Endodermal cell (in vitro differentiated cells): ENCODE results near the gene PLCB1. TPM values are rescaled to one million over a fixed set of nuclear protein-coding genes. Genes with fewer than 3 reads are reported as not detected.

ENCODE experiments used
- DNase-seq: peaks from one replicate; pipeline ENCODE4 v3.0.0-alpha.2; 2017
- H3K27ac ChIP-seq: 2 replicates; pipeline ENCODE4 v1.5.1; 2013; ENCODE audit warnings: mild to moderate bottlenecking, low read depth, low read length, moderate library complexity
- H3K27me3 ChIP-seq: 2 replicates; pipeline ENCODE4 v1.6.1; 2013; ENCODE audit warnings: mild to moderate bottlenecking, low read length, moderate library complexity; ENCODE audit not compliant: insufficient read depth, control insufficient read depth, poor library complexity, severe bottlenecking
- H3K36me3 ChIP-seq: 2 replicates; pipeline ENCODE4 v1.7.0; 2013; ENCODE audit warnings: mild to moderate bottlenecking, low read length, moderate library complexity; ENCODE audit not compliant: control insufficient read depth, insufficient read depth
- H3K4me1 ChIP-seq: one replicate; pipeline ENCODE4 v1.7.0; 2013; ENCODE audit warnings: low read length; ENCODE audit not compliant: control insufficient read depth, insufficient read depth
- H3K4me3 ChIP-seq: 2 replicates; pipeline ENCODE4 v1.5.1; 2013; ENCODE audit warnings: mild to moderate bottlenecking, low read length, moderate library complexity
- H3K9ac ChIP-seq: 2 replicates; pipeline ENCODE4 v1.6.1; 2013; ENCODE audit warnings: mild to moderate bottlenecking, low read length, moderate library complexity; ENCODE audit not compliant: poor library complexity, severe bottlenecking; ENCODE audit errors: extremely low read depth
- H3K9me3 ChIP-seq: 2 replicates; pipeline ENCODE4 v1.6.1; 2013; ENCODE audit warnings: mild to moderate bottlenecking, low read length, moderate library complexity; ENCODE audit not compliant: control insufficient read depth
- H3K27ac Mint-ChIP-seq: 2 replicates; pipeline ENCODE4 v1.8.0; 2020; ENCODE audit warnings: mixed read lengths
- H3K27me3 Mint-ChIP-seq: 2 replicates; pipeline ENCODE4 v1.8.0; 2021; ENCODE audit warnings: mild to moderate bottlenecking, mixed read lengths; ENCODE audit not compliant: insufficient read depth
- H3K36me3 Mint-ChIP-seq: 2 replicates; pipeline ENCODE4 v1.8.0; 2020; ENCODE audit warnings: low read depth, mixed read lengths
- H3K4me1 Mint-ChIP-seq: 2 replicates; pipeline ENCODE4 v1.8.0; 2020; ENCODE audit warnings: mixed read lengths
- H3K4me3 Mint-ChIP-seq: 2 replicates; pipeline ENCODE4 v1.8.0; 2020; ENCODE audit warnings: mild to moderate bottlenecking, moderate library complexity, mixed read lengths
- H3K9me3 Mint-ChIP-seq: 2 replicates; pipeline ENCODE4 v1.8.0; 2020; ENCODE audit warnings: mild to moderate bottlenecking, mixed read lengths
- WGBS, 2 experiments: methylation state at CpG; one replicate each; pipeline versions ENCODE4 v1.1.5 to v1.1.7; 2013; ENCODE audit warnings: missing lambda C conversion rate in 2 of 2, mixed read lengths in 1 of 2; ENCODE audit not compliant: insufficient coverage in 1 of 2, insufficient read length in 1 of 2; 5-methylcytosine and 5-hydroxymethylcytosine counted together
- total RNA-seq, 2 donors: library from RNA; stranded (reverse); fragmentation: NEBNext Ultra II Directional in 1 of 2; extraction: Animal tissue kit (Norgen Biotek cat#: 25700) in 1 of 2; gene quantifications; 2 replicates in 1 of 2; 3 replicates in 1 of 2; pipeline ENCODE4 v1.2.1, GENCODE V29; 2021
- TF ChIP-seq, protein P1 (sequence below): fragments of 200-600 bp; sonication (generic); conservative IDR thresholded peaks from 2 replicates; pipeline ENCODE4 v1.5.0; 2021; ENCODE audit warnings: antibody characterized with exemption, mild to moderate bottlenecking

Gene PLCB1
- total RNA-seq, 2 donors from 2014 or later, result 15.3 to 16.5 TPM

DNA sequence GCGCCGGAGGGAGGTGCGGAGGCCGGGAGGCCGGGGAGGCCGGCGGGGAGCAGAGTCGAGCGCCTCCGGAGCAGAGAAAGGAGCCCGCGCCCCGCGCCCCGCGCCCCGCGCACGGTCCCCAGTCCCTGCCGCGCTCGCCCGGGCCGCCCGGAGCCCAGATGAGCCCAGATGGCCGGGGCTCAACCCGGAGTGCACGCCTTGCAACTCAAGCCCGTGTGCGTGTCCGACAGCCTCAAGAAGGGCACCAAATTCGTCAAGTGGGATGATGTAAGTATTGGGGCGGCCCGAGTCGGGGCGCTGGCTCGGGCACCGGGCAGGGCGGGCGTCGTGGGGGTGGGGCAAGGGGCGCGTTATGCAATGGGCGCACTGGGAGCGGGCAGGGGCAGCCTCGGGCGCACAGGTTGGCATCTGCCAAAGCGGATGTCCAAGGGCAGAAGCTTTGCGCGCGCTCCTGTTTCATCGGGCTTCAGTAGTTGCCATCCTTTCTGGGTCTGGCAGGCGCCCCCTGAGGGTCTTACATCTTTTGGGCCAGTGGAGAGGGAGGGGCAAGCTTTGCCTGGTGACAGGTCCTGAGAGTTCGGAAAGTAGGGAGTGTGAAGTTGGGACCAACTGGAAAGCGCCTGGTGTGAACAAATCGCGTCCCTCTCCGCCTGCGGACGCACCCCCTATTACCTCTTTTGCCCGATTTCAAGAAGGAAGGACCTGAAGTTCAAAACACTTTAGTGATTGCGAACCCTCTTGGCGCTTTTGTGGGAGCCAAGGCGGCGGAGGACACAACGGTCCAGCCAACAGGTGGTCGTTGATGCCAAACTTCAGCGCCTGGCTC, 631 bp downstream of the PLCB1 start:
- Histone ChIP-seq H3K4me3 (peak overlapping the region; percentile 72), H3K9ac (no peak overlapping the region), H3K27ac (no peak overlapping the region), H3K36me3 (no peaks in the 10 kb centered on the region), H3K4me1 (peaks cover 7% of the 10 kb centered on the region), H3K27me3 (peaks cover 28% of the 10 kb centered on the region), H3K9me3 (no peaks in the 10 kb centered on the region)
- Mint-ChIP-seq H3K36me3 (no peaks in the 10 kb centered on the region), H3K4me1 (peaks cover 32% of the 10 kb centered on the region), H3K9me3 (no peaks in the 10 kb centered on the region), H3K27ac (no peak overlapping the region), H3K27me3 (peaks cover 42% of the 10 kb centered on the region), H3K4me3 (peak overlapping the region; percentile 61)
- 8 to 14% methylated on average over 17 to 68 of the region's 68 CpGs for WGBS, 2 experiments
- peak; percentile 66 for DNase-seq
- TF ChIP-seq, protein P1, sequence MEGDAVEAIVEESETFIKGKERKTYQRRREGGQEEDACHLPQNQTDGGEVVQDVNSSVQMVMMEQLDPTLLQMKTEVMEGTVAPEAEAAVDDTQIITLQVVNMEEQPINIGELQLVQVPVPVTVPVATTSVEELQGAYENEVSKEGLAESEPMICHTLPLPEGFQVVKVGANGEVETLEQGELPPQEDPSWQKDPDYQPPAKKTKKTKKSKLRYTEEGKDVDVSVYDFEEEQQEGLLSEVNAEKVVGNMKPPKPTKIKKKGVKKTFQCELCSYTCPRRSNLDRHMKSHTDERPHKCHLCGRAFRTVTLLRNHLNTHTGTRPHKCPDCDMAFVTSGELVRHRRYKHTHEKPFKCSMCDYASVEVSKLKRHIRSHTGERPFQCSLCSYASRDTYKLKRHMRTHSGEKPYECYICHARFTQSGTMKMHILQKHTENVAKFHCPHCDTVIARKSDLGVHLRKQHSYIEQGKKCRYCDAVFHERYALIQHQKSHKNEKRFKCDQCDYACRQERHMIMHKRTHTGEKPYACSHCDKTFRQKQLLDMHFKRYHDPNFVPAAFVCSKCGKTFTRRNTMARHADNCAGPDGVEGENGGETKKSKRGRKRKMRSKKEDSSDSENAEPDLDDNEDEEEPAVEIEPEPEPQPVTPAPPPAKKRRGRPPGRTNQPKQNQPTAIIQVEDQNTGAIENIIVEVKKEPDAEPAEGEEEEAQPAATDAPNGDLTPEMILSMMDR, result no peak

DNA sequence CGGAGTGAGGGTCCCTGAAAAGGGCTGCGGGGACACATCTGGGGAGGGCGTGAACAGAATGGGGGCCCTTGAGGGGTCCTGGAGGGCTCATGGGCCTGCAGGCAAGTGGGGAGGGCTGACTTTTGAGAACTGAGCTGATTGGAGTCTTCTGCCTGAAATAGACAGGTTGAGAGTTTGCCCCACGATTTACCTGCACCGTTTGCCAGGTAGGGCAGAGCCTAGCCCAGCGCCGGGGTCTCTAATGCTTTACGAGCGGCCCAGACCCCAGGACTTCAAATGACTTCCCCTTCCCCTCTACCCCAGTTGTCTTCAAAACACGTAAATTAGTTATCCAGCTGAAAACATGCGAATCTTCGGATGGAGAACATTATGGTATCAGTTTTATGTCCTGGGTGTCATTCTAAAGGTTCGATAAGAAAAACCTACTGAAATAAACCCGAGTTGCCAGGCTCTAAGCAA, 1.3 kb downstream of the PLCB1 start:
- no peak for DNase-seq
- Mint-ChIP-seq H3K4me3 (peak overlapping the region; percentile 61), H3K27me3 (peaks cover 42% of the 10 kb centered on the region), H3K9me3 (no peaks in the 10 kb centered on the region), H3K27ac (no peak overlapping the region), H3K4me1 (peaks cover 26% of the 10 kb centered on the region), H3K36me3 (no peaks in the 10 kb centered on the region)
- 80 to 81% methylated on average over 9 to 14 of the region's 14 CpGs for WGBS, 2 experiments
- H3K27me3 ChIP-seq, result peaks cover 28% of the 10 kb centered on the region
- H3K9me3 ChIP-seq, result no peaks in the 10 kb centered on the region
- no peak overlapping the region for H3K9ac ChIP-seq
- no peaks in the 10 kb centered on the region for H3K36me3 ChIP-seq
- TF ChIP-seq, protein P1, result no peak
- peaks cover 7% of the 10 kb centered on the region for H3K4me1 ChIP-seq
- no peak overlapping the region for H3K27ac ChIP-seq
- peak overlapping the region; percentile 72 for H3K4me3 ChIP-seq

DNA sequence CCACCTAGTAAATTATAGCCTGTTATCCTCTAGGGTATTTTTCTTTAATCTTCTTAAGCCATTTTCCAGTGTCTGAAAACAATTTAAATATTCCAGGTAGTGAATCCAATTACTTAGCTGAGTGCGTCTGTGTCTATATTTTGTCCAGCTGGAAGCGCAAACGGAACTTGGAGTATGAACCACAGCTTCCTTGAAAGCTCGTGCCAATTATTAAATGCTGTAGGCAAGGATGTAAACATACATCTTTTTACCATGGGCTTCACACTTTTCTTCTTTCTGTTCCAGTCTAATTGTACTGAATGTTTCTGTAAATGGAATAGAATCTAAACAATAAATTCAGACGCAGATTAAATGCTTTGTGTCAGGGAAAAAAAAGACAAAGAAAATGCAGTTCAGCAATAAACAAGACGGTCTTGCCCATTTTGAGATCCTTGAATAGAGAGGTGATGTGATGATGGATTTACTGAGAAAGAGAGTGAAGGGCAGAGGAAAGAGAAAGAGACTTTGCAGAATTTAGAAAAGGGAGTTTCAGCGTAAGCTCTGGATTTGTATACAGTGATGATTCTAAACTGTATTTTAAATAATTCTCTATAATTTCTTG, 1.9 kb downstream of the PLCB1 start:
- H3K4me1 Mint-ChIP-seq, result peaks cover 20% of the 10 kb centered on the region
- H3K27me3 Mint-ChIP-seq, result peaks cover 42% of the 10 kb centered on the region
- peak overlapping the region; percentile 61 for H3K4me3 Mint-ChIP-seq
- H3K27me3 ChIP-seq, result peaks cover 28% of the 10 kb centered on the region
- DNase-seq, result no peak
- 87 to 99% methylated on average over 5 to 7 of the region's 7 CpGs for WGBS, 2 experiments
- no peaks in the 10 kb centered on the region for H3K9me3 Mint-ChIP-seq
- TF ChIP-seq, protein P1, result no peak
- H3K36me3 Mint-ChIP-seq, result no peaks in the 10 kb centered on the region
- no peak overlapping the region for H3K9ac ChIP-seq
- H3K4me1 ChIP-seq, result peaks cover 7% of the 10 kb centered on the region
- H3K9me3 ChIP-seq, result no peaks in the 10 kb centered on the region
- no peaks in the 10 kb centered on the region for H3K36me3 ChIP-seq
- no peak overlapping the region for H3K4me3 ChIP-seq
- no peak overlapping the region for H3K27ac ChIP-seq
- H3K27ac Mint-ChIP-seq, result no peak overlapping the region
